DMS153 treated with DMSO at 0.1 percent for 48 hours (cell line): ENCODE measurements around the gene MEGF10.

Experiments used
- DNase-seq: peaks from one replicate; lab custom pipeline; 2025; ENCODE audit not compliant: unreplicated experiment; lab: John Stamatoyannopoulos, UW

The MEGF10 gene

GRCh38 chr5:127431977-127432585, 141.5 kb downstream of the MEGF10 start:
- DNase-seq: no peak

- no peak for DNase-seq
Observed at GRCh38 chr5:127433526-127433925, 142.9 kb downstream of the MEGF10 start.

DNA sequence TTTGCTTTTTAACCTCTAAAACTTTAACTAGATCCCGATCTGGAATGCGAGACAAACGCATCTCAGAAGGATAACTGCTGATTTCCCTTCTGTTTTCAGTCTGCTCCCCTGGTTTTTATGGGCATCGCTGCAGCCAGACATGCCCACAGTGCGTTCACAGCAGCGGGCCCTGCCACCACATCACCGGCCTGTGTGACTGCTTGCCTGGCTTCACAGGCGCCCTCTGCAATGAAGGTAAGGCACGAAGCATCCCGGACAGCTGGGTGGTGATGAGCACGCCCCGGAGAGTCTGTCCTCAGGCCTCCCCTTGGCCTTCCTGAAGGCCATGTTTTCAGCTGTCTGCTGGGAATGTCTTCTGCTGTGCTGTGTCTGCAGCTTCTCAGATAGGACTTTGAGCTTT, 144.0 kb downstream of the MEGF10 start:
- no peak for DNase-seq

- DNase-seq: no peak
Observed at GRCh38 chr5:127435821-127436220, 145.2 kb downstream of the MEGF10 start.

GRCh38 chr5:127439644-127440043, 149.0 kb downstream of the MEGF10 start:
- no peak for DNase-seq

- DNase-seq: no peak
Observed at GRCh38 chr5:127440831-127441230, 150.2 kb downstream of the MEGF10 start.

- no peak for DNase-seq
Observed at GRCh38 chr5:127441799-127442484, 151.3 kb downstream of the MEGF10 start.

GRCh38 chr5:127444171-127444570, 153.6 kb downstream of the MEGF10 start:
- DNase-seq: no peak

- no peak for DNase-seq
Observed at GRCh38 chr5:127445328-127445727, 154.7 kb downstream of the MEGF10 start.

- no peak for DNase-seq
Observed at GRCh38 chr5:127446626-127447025, 156.0 kb downstream of the MEGF10 start.

DNA sequence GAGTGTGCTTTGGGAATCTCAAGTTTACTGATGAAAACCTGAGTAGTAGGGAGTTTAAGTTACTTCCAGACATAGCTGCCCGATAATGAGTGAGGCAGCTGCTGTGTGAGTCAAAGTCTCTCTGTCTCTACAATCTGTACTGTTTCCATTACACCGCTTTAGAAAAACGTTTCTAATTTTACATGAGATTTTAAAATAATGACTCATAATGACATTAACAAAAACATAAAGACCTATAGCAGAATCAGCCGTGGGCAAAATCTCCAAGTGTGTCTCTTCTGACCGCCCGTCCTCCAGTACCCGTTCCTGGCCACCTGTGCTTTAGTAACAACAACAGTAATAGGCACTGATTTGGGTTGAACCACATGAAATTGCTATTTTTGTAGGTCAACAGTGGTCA, 157.2 kb downstream of the MEGF10 start:
- DNase-seq: no peak

DNA sequence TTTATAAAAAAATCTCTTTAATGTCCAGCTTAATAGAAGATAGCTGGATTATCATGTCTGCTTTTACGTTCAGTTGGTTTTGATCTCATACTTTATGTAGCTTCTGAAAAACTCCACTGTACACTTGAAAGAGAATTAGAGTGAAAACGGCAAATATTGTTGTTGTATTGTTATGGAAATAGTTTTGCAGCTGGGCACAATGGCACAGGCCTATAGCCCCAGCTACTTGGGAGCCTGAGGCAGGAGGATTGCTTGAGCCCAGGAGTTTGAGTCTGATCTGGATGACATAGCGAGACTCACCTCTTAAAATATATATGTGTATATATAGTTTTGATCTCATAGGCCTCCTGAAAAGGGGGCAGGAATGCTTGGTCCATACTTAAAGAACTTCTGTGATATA, 159.4 kb downstream of the MEGF10 start:
- DNase-seq: no peak

- no peak for DNase-seq
Observed at GRCh38 chr5:127451096-127451495, 160.5 kb downstream of the MEGF10 start.

- no peak for DNase-seq
Observed at GRCh38 chr5:127452626-127453025, 162.0 kb downstream of the MEGF10 start.

- DNase-seq: no peak
Observed at GRCh38 chr5:127471211-127471610, 180.6 kb downstream of the MEGF10 start.

DNA sequence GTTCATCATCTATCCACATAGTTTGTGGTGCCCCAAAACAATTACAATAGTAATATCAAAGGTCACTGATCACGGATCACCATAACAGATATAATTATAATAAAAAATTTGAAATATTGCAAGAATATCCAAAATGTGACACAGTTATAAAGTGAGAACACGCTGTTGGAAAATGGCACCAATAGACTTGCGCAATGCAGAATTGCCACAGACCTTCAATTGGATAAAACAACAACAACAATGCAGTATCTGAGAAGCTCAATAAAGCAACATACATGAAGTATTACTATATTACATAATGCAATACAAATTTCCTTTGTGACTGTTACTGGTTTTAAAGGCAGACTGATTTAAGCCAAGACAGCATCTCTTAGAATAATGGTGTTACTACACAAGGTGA, 182.1 kb downstream of the MEGF10 start:
- no peak for DNase-seq

- no peak for DNase-seq
Observed at GRCh38 chr5:127486471-127486870, 195.9 kb downstream of the MEGF10 start.

DNA sequence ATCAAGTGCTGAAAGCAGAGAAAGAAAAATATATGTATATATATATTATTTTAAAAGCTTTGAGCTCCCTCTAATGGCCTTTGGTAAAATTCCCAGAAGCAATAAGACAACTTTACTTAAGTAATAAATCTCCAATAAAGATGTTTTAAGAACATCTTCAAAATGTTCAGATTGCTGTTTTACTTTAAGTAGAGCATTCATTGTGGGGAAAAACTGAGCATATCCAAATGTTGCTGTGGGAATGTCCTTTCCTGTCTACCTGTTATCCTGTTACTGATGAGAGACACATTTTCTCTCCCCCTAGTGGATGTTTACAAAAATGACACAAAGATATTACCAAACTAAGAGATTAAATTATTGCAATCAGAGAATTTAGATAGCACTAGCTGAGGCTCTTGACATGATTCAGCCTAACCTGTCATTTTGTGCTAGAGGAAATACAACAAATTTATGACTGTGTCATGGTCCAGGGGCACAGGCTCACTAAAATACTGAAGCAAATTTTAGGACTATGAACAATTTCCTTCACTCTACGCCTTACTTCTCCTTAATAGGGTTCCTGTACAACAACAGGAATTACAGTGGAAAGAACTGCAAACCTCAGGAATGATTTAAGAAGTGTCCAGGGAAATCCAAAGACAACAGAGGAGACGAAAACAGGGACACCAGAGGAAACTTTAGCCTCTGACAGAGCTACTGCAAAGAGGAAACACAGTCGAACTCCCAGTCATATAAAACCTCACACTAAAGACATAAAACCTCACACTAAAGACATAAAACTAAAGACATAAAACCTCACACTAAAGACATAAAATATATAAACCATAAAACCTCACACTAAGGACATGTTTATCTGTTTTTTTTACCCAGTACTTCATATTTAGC, 202.5 kb downstream of the MEGF10 start:
- peak; percentile 52 for DNase-seq

DNA sequence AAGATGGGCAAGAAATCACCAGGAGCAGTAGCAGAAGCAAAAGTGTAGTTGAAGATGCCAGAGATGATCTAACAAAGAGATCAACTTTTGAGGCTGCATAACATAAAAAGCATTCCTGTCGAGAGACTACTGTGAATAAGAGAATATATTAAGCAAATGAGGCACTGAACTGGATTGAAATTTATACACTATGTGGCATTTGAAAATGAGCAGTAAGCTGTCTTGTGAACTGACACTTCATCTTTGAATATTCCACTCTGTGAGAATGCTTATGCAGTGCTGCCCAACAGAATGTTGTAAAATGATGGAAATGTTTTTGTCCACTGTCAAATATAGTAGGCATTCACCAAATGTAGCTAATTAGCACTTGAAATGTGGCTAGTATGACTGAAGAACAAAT, 208.0 kb downstream of the MEGF10 start:
- no peak for DNase-seq

DNA sequence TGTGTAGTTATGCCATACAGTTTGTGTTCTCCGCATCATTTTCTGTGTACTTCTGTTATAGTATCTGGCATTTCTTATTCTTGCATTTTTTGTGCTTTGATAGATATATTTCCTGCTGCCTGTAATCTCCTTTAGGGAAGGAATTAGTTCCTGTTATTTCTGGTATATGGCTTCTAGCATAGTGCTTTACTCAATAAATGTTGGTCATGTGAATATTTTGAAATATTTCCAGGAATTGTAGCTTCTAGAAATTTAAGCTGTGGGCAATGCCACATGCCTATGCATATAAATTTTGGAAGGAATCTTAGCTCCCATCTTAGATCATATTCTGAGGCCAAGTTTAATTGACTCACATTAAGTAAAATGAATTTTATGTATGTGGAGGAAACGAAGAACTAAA, 215.3 kb downstream of the MEGF10 start:
- no peak for DNase-seq

- no peak for DNase-seq
Observed at GRCh38 chr5:127506616-127507015, 216.0 kb downstream of the MEGF10 start.
